H1 (cell line): Measurements from ENCODE around the gene LAMTOR5. TPM values are rescaled to one million over a fixed set of nuclear protein-coding genes. Genes with fewer than 3 reads are reported as not detected.

Experiments
- CTCF ChIA-PET: fragments of 300-600 bp; sonication (Branson Sonifier 250); formaldehyde crosslinking; loops from one replicate; lab custom pipeline; 2021; ENCODE audit not compliant: partially characterized antibody; lab: Charles Lee
- POLR2A ChIA-PET: fragments of 300-600 bp; sonication (Branson Sonifier 250); formaldehyde crosslinking; loops from one replicate; lab custom pipeline; 2021; ENCODE audit warnings: inconsistent platforms; ENCODE audit not compliant: partially characterized antibody; lab: Charles Lee
- DNase-seq, 2 experiments: peaks; one replicate each; pipeline versions ENCODE4 v3.0.0 to v3.0.0-alpha.2; 2010 to 2022; ENCODE audit warnings: low spot score in 2 of 2, low read depth in 1 of 2, mixed read lengths in 1 of 2
- FAIRE-seq: peaks from 2 replicates; lab custom pipeline; 2011; peaks lifted over from hg19 to GRCh38; lab: Jason Lieb, UNC
- H2AFZ ChIP-seq: 2 replicates; pipeline ENCODE4 v1.8.1; 2012; ENCODE audit warnings: low read length, inconsistent platforms
- H2AK5ac ChIP-seq: 2 replicates; pipeline ENCODE4 v1.6.1; 2013; ENCODE audit warnings: low read depth, low read length
- H2BK120ac ChIP-seq: replicated peaks from 2 replicates; pipeline ENCODE3; 2013; ENCODE audit warnings: low read depth, low read length, inconsistent platforms
- H2BK12ac ChIP-seq: 2 replicates; pipeline ENCODE4 v1.6.1; 2013; ENCODE audit warnings: low read depth, low read length
- H2BK15ac ChIP-seq: 2 replicates; pipeline ENCODE4 v1.6.1; 2013; ENCODE audit warnings: low read length
- H2BK20ac ChIP-seq: 2 replicates; pipeline ENCODE4 v1.6.1; 2013; ENCODE audit warnings: low read length
- H2BK5ac ChIP-seq: 2 replicates; pipeline ENCODE4 v1.6.1; 2013; ENCODE audit warnings: low read depth, low read length
- H3K14ac ChIP-seq: 2 replicates; pipeline ENCODE4 v1.6.1; 2013; ENCODE audit warnings: inconsistent platforms; ENCODE audit not compliant: insufficient read length
- H3K18ac ChIP-seq: 2 replicates; pipeline ENCODE4 v1.6.1; 2013; ENCODE audit warnings: low read length; ENCODE audit errors: extremely low read depth
- H3K23ac ChIP-seq: 2 replicates; pipeline ENCODE4 v1.6.1; 2013; ENCODE audit warnings: inconsistent platforms; ENCODE audit not compliant: insufficient read length
- H3K23me2 ChIP-seq: 2 replicates; pipeline ENCODE4 v1.6.1; 2013; ENCODE audit warnings: low read depth, low read length
- H3K27ac ChIP-seq: 2 replicates; pipeline ENCODE4 v1.6.1; 2011; ENCODE audit warnings: low read depth, low read length, inconsistent platforms
- H3K27me3 ChIP-seq, 4 experiments: replicated peaks in 1 of 4; 1 replicate in 1 of 4; 2 replicates in 3 of 4; pipeline versions ENCODE4 v1.6.1 to v1.8.1; 2011 to 2013; ENCODE audit warnings: low read length in 3 of 4, mild to moderate bottlenecking in 3 of 4, inconsistent platforms in 2 of 4, mixed read lengths in 2 of 4, moderate library complexity in 1 of 4; ENCODE audit not compliant: control insufficient read depth in 3 of 4, insufficient read depth in 3 of 4; ENCODE audit errors: extremely low read depth in 1 of 4
- H3K36me3 ChIP-seq, 4 experiments: 2 replicates each; pipeline versions ENCODE4 v1.6.1 to v1.8.1; 2011 to 2013; ENCODE audit warnings: mild to moderate bottlenecking in 4 of 4, low read length in 3 of 4, moderate library complexity in 2 of 4, control low read depth in 1 of 4, inconsistent platforms in 1 of 4; ENCODE audit not compliant: insufficient read depth in 4 of 4, control insufficient read depth in 2 of 4
- H3K4ac ChIP-seq: replicated peaks from 2 replicates; pipeline ENCODE3; 2013; ENCODE audit warnings: low read length, low read depth, mixed read lengths, inconsistent platforms; ENCODE audit not compliant: insufficient read length
- H3K4me1 ChIP-seq, 4 experiments: replicated peaks in 1 of 4; 1 replicate in 1 of 4; 2 replicates in 3 of 4; pipeline versions ENCODE4 v1.6.1 to v1.8.1; 2011 to 2013; ENCODE audit warnings: low read length in 3 of 4, inconsistent platforms in 2 of 4, mixed read lengths in 1 of 4; ENCODE audit not compliant: insufficient read depth in 4 of 4, control insufficient read depth in 3 of 4
- H3K4me2 ChIP-seq, 2 experiments: 2 replicates each; pipeline versions ENCODE4 v1.6.1 to v1.8.1; 2011 to 2013; ENCODE audit warnings: low read depth in 2 of 2, low read length in 2 of 2, control low read depth in 1 of 2, inconsistent platforms in 1 of 2, mild to moderate bottlenecking in 1 of 2; ENCODE audit not compliant: insufficient read depth in 1 of 2
- H3K4me3 ChIP-seq, 4 experiments: fragments of 200-600, 300-600 bp in 1 of 4; sonication (generic), shearing (Covaris generic), sonication (Bioruptor Twin) in 1 of 4; 2 replicates each; pipeline versions ENCODE4 v1.5.1 to v1.8.1; 2011 to 2016; ENCODE audit warnings: low read length in 4 of 4, low read depth in 3 of 4, control low read depth in 2 of 4, inconsistent platforms in 2 of 4, mild to moderate bottlenecking in 2 of 4, mixed read lengths in 1 of 4, moderate library complexity in 1 of 4; ENCODE audit not compliant: insufficient read depth in 2 of 4; ENCODE audit errors: extremely low read depth in 1 of 4
- H3K56ac ChIP-seq: replicated peaks from 2 replicates; pipeline ENCODE3; 2013; ENCODE audit warnings: low read depth, mild to moderate bottlenecking, mixed read lengths, low read length, inconsistent platforms; ENCODE audit not compliant: insufficient read length
- H3K79me1 ChIP-seq: 2 replicates; pipeline ENCODE4 v1.6.1; 2013; ENCODE audit warnings: low read depth, low read length, control low read depth
- H3K79me2 ChIP-seq, 2 experiments: 2 replicates each; pipeline versions ENCODE4 v1.6.1 to v1.8.1; 2012 to 2013; ENCODE audit warnings: low read length in 2 of 2, mild to moderate bottlenecking in 2 of 2, inconsistent platforms in 1 of 2; ENCODE audit not compliant: insufficient read depth in 2 of 2, control insufficient read depth in 1 of 2
- H3K9ac ChIP-seq, 4 experiments: replicated peaks in 1 of 4; 1 replicate in 1 of 4; 2 replicates in 3 of 4; pipeline versions ENCODE4 v1.6.1 to v1.8.1; 2011 to 2013; ENCODE audit warnings: low read depth in 3 of 4, low read length in 3 of 4, control low read depth in 2 of 4, mild to moderate bottlenecking in 2 of 4, moderate library complexity in 2 of 4, inconsistent platforms in 1 of 4; ENCODE audit errors: extremely low read depth in 1 of 4
- H3K9me3 ChIP-seq, 2 experiments: 2 replicates each; pipeline versions ENCODE4 v1.6.1 to v1.8.1; 2012 to 2013; ENCODE audit warnings: mild to moderate bottlenecking in 2 of 2, moderate library complexity in 2 of 2, control low read depth in 1 of 2, inconsistent platforms in 1 of 2, low read depth in 1 of 2, low read length in 1 of 2, mixed read lengths in 1 of 2; ENCODE audit not compliant: insufficient read depth in 2 of 2
- H4K20me1 ChIP-seq, 2 experiments: replicated peaks in 1 of 2; 2 replicates each; pipeline versions ENCODE3 to v1.8.1; 2011 to 2013; ENCODE audit warnings: inconsistent platforms in 2 of 2, low read length in 2 of 2, mild to moderate bottlenecking in 1 of 2; ENCODE audit not compliant: insufficient read depth in 2 of 2, control insufficient read depth in 1 of 2
- H4K5ac ChIP-seq: 2 replicates; pipeline ENCODE4 v1.6.1; 2013; ENCODE audit warnings: low read length, low read depth, mixed read lengths, inconsistent platforms; ENCODE audit not compliant: insufficient read length
- H4K8ac ChIP-seq: 2 replicates; pipeline ENCODE4 v1.8.0; 2013; ENCODE audit warnings: mild to moderate bottlenecking, moderate library complexity, low read length, inconsistent platforms; ENCODE audit not compliant: insufficient read depth; ENCODE audit errors: extremely low read depth
- H4K91ac ChIP-seq: replicated peaks from 2 replicates; pipeline ENCODE3; 2013; ENCODE audit warnings: low read length, mixed read lengths, inconsistent platforms; ENCODE audit not compliant: insufficient read length
- BACH1 ChIP-seq: IDR thresholded peaks from 2 replicates; pipeline ENCODE4 v1.6.1; 2012; ENCODE audit warnings: low read length, improper control_type of control experiment
- CBX5 ChIP-seq: fragments of 300-800, 300-1000 bp; sonication (generic); IDR thresholded peaks from 2 replicates; pipeline ENCODE4 v1.7.1; 2016; ENCODE audit warnings: antibody characterized with exemption, low read length, low read depth
- CBX8 ChIP-seq: fragments of 300-800, 300-1000 bp; sonication (generic); IDR thresholded peaks from 2 replicates; pipeline ENCODE4 v1.7.1; 2016; ENCODE audit warnings: low read depth, low read length, borderline replicate concordance
- CREB1 ChIP-seq: IDR thresholded peaks from 2 replicates; pipeline ENCODE4 v1.6.1; 2012; ENCODE audit warnings: inconsistent platforms
- JUND ChIP-seq: IDR thresholded peaks from 2 replicates; pipeline ENCODE4 v1.6.1; 2011; ENCODE audit warnings: mild to moderate bottlenecking, improper control_type of control experiment, low read length
- KDM4A ChIP-seq: IDR thresholded peaks from one replicate; pipeline ENCODE4 v1.7.1; 2012; ENCODE audit warnings: low read depth, mild to moderate bottlenecking, moderate library complexity, low read length, inconsistent platforms; ENCODE audit not compliant: severe bottlenecking
- NRF1 ChIP-seq: IDR thresholded peaks from 2 replicates; pipeline ENCODE4 v1.6.1; 2011; ENCODE audit warnings: mild to moderate bottlenecking, low read depth, low read length, improper control_type of control experiment
- TCF12 ChIP-seq: IDR thresholded peaks from 2 replicates; pipeline ENCODE4 v1.6.1; 2011; ENCODE audit warnings: low read depth, mild to moderate bottlenecking, low read length
- WGBS, 2 experiments: shearing (Covaris generic) in 1 of 2; methylation state at CpG; one replicate each; pipeline versions ENCODE4 v1.1.6 to v1.1.7; 2013 to 2015; ENCODE audit warnings: low lambda C conversion rate in 2 of 2, mixed read lengths in 2 of 2, inconsistent platforms in 1 of 2, low coverage in 1 of 2, missing lambda C conversion rate in 1 of 2; ENCODE audit not compliant: insufficient replicate concordance in 2 of 2, insufficient coverage in 1 of 2, insufficient read length in 1 of 2; ENCODE audit errors: extremely low coverage in 1 of 2, missing lambda C conversion rate in 1 of 2; 5-methylcytosine and 5-hydroxymethylcytosine counted together
- polyA plus RNA-seq, 7 experiments: library from polyadenylated mRNA; depleted of rRNA in 3 of 7; stranded (reverse) in 5 of 7; unstranded in 2 of 7; fragments of >200 nt in 5 of 7; fragments of 200-250 nt in 2 of 7; gene quantifications; 1 replicate in 5 of 7; 2 replicates in 1 of 7; 4 replicates in 1 of 7; pipeline versions ENCODE4 v1.2.1 to v1.2.3, GENCODE V29; 2011 to 2013; ENCODE audit warnings: missing spikeins in 2 of 7, mixed read lengths in 2 of 7
- total RNA-seq: library from RNA; stranded (reverse); fragmentation: NEBNext Ultra II Directional; extraction: Animal tissue kit (Norgen Biotek cat#: 25700); gene quantifications from 2 replicates; pipeline ENCODE4 v1.2.1, GENCODE V29; 2021
- TF ChIP-seq, protein P1 (sequence below): IDR thresholded peaks from 2 replicates; pipeline ENCODE4 v1.6.1; 2012; ENCODE audit warnings: low read length, inconsistent platforms

The LAMTOR5 gene
- total and polyA plus RNA-seq, 2 of the 8 experiments (the other 6 are each of a cell fraction or from before 2014, with no cell fraction given) = 84.4 to 297 TPM

DNA sequence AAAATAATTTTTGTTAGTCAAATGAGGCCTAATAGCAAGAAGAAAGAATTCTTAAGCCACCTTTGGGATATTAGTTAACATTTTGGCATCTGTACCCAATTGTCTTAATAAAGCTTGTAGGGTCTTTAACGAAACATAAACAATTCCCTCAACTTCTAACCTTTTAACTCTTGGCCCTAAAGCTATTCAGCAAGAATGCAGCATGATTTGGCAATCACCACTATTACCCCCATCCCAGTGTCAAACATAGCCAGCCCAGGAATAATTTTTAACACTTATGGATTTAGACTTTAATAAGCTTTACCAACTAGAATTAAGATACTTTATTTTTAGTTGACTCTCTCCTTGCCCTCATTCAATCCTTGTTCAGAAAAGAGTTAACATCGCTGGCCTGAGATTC lies 14.2 kb downstream of the LAMTOR5 start:
- ChIA-PET POLR2A (interaction anchor here (0.6 to 1.6 kb wide), 3 partner anchors 11 to 54 kb away, joined by 3 to 4 read pairs (median 3); partner anchors contain the start of gene RBM15), CTCF (interaction anchor here (0.7 to 1.9 kb wide), 8 partner anchors 19 to 186 kb away, joined by 3 to 4 read pairs (median 4); partner anchors contain the start of gene RBM15)
- peaks cover 0 to 6% (median 4%) of the 10 kb centered on the region in 4 experiments; a peak in 3 of 7 replicates for H3K4me1 ChIP-seq
- no peak for TF ChIP-seq BACH1
- TF ChIP-seq CREB1 = no peak
- TF ChIP-seq TCF12 = no peak
- no peak for TF ChIP-seq CBX8
- TF ChIP-seq KDM4A = no peak
- TF ChIP-seq, protein P1, sequence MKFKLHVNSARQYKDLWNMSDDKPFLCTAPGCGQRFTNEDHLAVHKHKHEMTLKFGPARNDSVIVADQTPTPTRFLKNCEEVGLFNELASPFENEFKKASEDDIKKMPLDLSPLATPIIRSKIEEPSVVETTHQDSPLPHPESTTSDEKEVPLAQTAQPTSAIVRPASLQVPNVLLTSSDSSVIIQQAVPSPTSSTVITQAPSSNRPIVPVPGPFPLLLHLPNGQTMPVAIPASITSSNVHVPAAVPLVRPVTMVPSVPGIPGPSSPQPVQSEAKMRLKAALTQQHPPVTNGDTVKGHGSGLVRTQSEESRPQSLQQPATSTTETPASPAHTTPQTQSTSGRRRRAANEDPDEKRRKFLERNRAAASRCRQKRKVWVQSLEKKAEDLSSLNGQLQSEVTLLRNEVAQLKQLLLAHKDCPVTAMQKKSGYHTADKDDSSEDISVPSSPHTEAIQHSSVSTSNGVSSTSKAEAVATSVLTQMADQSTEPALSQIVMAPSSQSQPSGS = no peak
- no peak for TF ChIP-seq CBX5
- no peak for TF ChIP-seq NRF1
- TF ChIP-seq JUND = no peak

More for the DNA sequence above, 14.2 kb downstream of the LAMTOR5 start:
- Histone ChIP-seq H3K9ac (no peak overlapping the region), H2AFZ (no peak overlapping the region), H3K4me3 (no peak overlapping the region), H3K79me1 (no peaks in the 10 kb centered on the region), H2BK15ac (no peak overlapping the region), H3K9me3 (peaks cover 0 to 8% of the 10 kb centered on the region in 2 experiments; a peak in 1 of 4 replicates), H3K18ac (no peak overlapping the region), H3K27ac (no peak overlapping the region), H3K79me2 (no peaks in the 10 kb centered on the region), H2AK5ac (no peak overlapping the region), H2BK20ac (no peak overlapping the region), H2BK12ac (no peak overlapping the region), H3K56ac (no peak overlapping the region), H4K20me1 (no peaks in the 10 kb centered on the region), H3K23ac (no peak overlapping the region), H3K14ac (no peak overlapping the region), H3K36me3 (peaks cover 0 to 7% (median 0%) of the 10 kb centered on the region in 4 experiments; a peak in 1 of 8 replicates), H4K91ac (no peak overlapping the region), H3K4ac (no peak overlapping the region), H3K27me3 (no peaks in the 10 kb centered on the region), H4K5ac (no peak overlapping the region), H2BK5ac (no peak overlapping the region), H3K23me2 (no peaks in the 10 kb centered on the region), H2BK120ac (no peak overlapping the region), H4K8ac (no peak overlapping the region), H3K4me2 (no peak overlapping the region)
- no peak for DNase-seq
- no peak for FAIRE-seq
- WGBS, 2 experiments = 88% methylated on average over 2 of the region's 2 CpGs; no CpG with 5 or more reads in 1 of the 2 experiments
